Fibroblast of lung (primary cell): ENCODE results near the gene LPIN1. TPM values are rescaled to one million over a fixed set of nuclear protein-coding genes. Genes with fewer than 3 reads are reported as not detected.

Experiments
- DNase-seq, 2 donors: peaks; one replicate each; pipeline versions ENCODE4 v3.0.0 to v3.0.0-alpha.2; 2010; ENCODE audit warnings: low read depth in 2 of 2
- H2AFZ ChIP-seq: 2 replicates; pipeline ENCODE4 v1.5.1; 2012; ENCODE audit warnings: low read length, control low read depth, inconsistent platforms
- H3K27ac ChIP-seq: 2 replicates; pipeline ENCODE4 v1.5.1; 2011; ENCODE audit warnings: low read length, control low read depth; ENCODE audit not compliant: insufficient read depth
- H3K27me3 ChIP-seq: 2 replicates; pipeline ENCODE4 v1.5.1; 2011; ENCODE audit warnings: mild to moderate bottlenecking, low read length; ENCODE audit not compliant: control insufficient read depth, insufficient read depth
- H3K36me3 ChIP-seq: 2 replicates; pipeline ENCODE4 v1.5.1; 2011; ENCODE audit warnings: low read length; ENCODE audit not compliant: control insufficient read depth, insufficient read depth
- H3K4me1 ChIP-seq: 2 replicates; pipeline ENCODE4 v1.5.1; 2011; ENCODE audit warnings: low read length; ENCODE audit not compliant: control insufficient read depth, insufficient read depth; ENCODE audit errors: extremely low read depth
- H3K4me2 ChIP-seq: 2 replicates; pipeline ENCODE4 v1.5.1; 2011; ENCODE audit warnings: low read length, control low read depth; ENCODE audit not compliant: insufficient read depth; ENCODE audit errors: extremely low read depth
- H3K4me3 ChIP-seq, 4 experiments: fragments of 200-600 bp in 1 of 4; sonication (generic) in 1 of 4; replicated peaks in 1 of 4; 2 replicates each; pipeline ENCODE4 v1.5.1; 2011 to 2016; ENCODE audit warnings: low read length in 4 of 4, low read depth in 3 of 4, mild to moderate bottlenecking in 3 of 4, control low read depth in 2 of 4, inconsistent platforms in 1 of 4, mixed read lengths in 1 of 4; ENCODE audit not compliant: insufficient read depth in 1 of 4; ENCODE audit errors: control extremely low read depth in 1 of 4
- H3K79me2 ChIP-seq: 2 replicates; pipeline ENCODE4 v1.5.1; 2012; ENCODE audit warnings: mild to moderate bottlenecking, low read length, inconsistent platforms; ENCODE audit not compliant: control insufficient read depth, insufficient read depth
- H3K9ac ChIP-seq: 2 replicates; pipeline ENCODE4 v1.5.1; 2011; ENCODE audit warnings: mild to moderate bottlenecking, low read length, control low read depth; ENCODE audit not compliant: insufficient read depth
- H3K9me3 ChIP-seq: 2 replicates; pipeline ENCODE4 v1.5.1; 2012; ENCODE audit warnings: low read depth, low read length; ENCODE audit not compliant: control insufficient read depth, insufficient read depth
- H4K20me1 ChIP-seq: 2 replicates; pipeline ENCODE4 v1.5.1; 2011; ENCODE audit warnings: low read length; ENCODE audit not compliant: control insufficient read depth, insufficient read depth; ENCODE audit errors: extremely low read depth
- CTCF ChIP-seq, 2 donors: IDR thresholded peaks in 1 of 2; conservative IDR thresholded peaks in 1 of 2; 1 replicate in 1 of 2; 2 replicates in 1 of 2; pipeline ENCODE4 v1.5.1; 2011 to 2012; ENCODE audit warnings: low read length in 2 of 2, control low read depth in 1 of 2, inconsistent platforms in 1 of 2, low read depth in 1 of 2, mild to moderate bottlenecking in 1 of 2
- EZH2 ChIP-seq: IDR thresholded peaks from 2 replicates; pipeline ENCODE4 v1.5.1; 2012; ENCODE audit warnings: low read length, control low read depth, mild to moderate bottlenecking; ENCODE audit errors: missing control alignments
- polyA plus RNA-seq, 2 donors: library from polyadenylated mRNA; depleted of rRNA in 1 of 2; stranded (reverse) in 1 of 2; unstranded in 1 of 2; fragments of >200 nt; gene quantifications; 2 replicates each; pipeline ENCODE4 v1.2.1, GENCODE V29; 2011 to 2012; ENCODE audit warnings: missing spikeins in 1 of 2
- total RNA-seq: library from RNA; depleted of rRNA; stranded (reverse); fragments of >200 nt; gene quantifications from 2 replicates; pipeline ENCODE4 v1.2.1, GENCODE V29; 2014

Gene LPIN1
- total and polyA plus RNA-seq, 2 donors (not counting 1 experiment from before 2014, with no cell fraction given): 87.8 to 205 TPM

DNA sequence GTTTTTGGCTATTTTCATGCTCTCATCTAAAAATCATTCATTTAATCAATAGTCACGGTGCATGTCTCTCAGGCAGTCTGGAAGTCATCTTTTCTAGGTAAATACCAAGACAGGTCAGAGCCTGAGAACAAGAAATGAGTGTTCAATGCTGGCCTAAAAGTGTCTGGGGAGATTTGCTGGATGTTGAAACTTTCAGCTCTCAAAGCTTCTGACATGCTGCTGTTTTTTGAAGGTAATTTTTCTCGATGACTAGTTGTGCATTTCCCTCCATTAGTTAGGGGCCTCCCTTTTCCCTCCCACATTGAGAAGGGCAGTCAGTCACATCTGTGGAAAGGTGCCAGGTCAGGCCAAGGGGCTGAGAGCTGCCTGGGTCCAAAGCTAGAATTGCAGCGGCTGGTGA is 115.6 kb downstream of the LPIN1 start:
- no peak for TF ChIP-seq EZH2
- no peak for TF ChIP-seq CTCF (conservative IDR thresholded peaks at IDR 0.05 in 1 of 2, IDR thresholded peaks at IDR 0.05 in 1 of 2; ENCODE audit: low read depth in 1 of 2, low read length in 2 of 2)
- peak in 1 of 2 donors; percentile 20 for DNase-seq
- no peaks in the 10 kb centered on the region for H3K79me2 ChIP-seq

GRCh38 chr2:11863103-11863502 is 116.7 kb downstream of the LPIN1 start:
- no peak for DNase-seq
- Histone ChIP-seq H3K4me2 (no peak overlapping the region), H3K9ac (no peak overlapping the region), H3K4me3 (no peak overlapping the region), H3K36me3 (no peaks in the 10 kb centered on the region), H2AFZ (no peak overlapping the region), H3K27me3 (no peaks in the 10 kb centered on the region), H3K79me2 (no peaks in the 10 kb centered on the region), H4K20me1 (no peaks in the 10 kb centered on the region), H3K9me3 (no peaks in the 10 kb centered on the region), H3K4me1 (peaks cover 6% of the 10 kb centered on the region), H3K27ac (no peak overlapping the region)
- TF ChIP-seq CTCF (conservative IDR thresholded peaks at IDR 0.05 in 1 of 2, IDR thresholded peaks at IDR 0.05 in 1 of 2; ENCODE audit: low read depth in 1 of 2, low read length in 2 of 2) (no peak), EZH2 (no peak)

More for the DNA sequence above, 115.6 kb downstream of the LPIN1 start:
- no peak overlapping the region for H2AFZ ChIP-seq
- no peak overlapping the region for H3K27ac ChIP-seq
- no peak overlapping the region for H3K4me3 ChIP-seq
- H3K9ac ChIP-seq: no peak overlapping the region
- H3K27me3 ChIP-seq: no peaks in the 10 kb centered on the region
- no peak overlapping the region for H3K4me2 ChIP-seq
- H3K36me3 ChIP-seq: no peaks in the 10 kb centered on the region
- no peaks in the 10 kb centered on the region for H4K20me1 ChIP-seq
- H3K9me3 ChIP-seq: no peaks in the 10 kb centered on the region
- peaks cover 6% of the 10 kb centered on the region for H3K4me1 ChIP-seq

- no peaks in the 10 kb centered on the region for H3K27me3 ChIP-seq
- no peaks in the 10 kb centered on the region for H3K36me3 ChIP-seq
- H4K20me1 ChIP-seq: no peaks in the 10 kb centered on the region
- no peaks in the 10 kb centered on the region for H3K79me2 ChIP-seq
- H3K27ac ChIP-seq: no peak overlapping the region
- H3K4me1 ChIP-seq: peaks cover 6% of the 10 kb centered on the region
- no peak overlapping the region for H2AFZ ChIP-seq
- no peaks in the 10 kb centered on the region for H3K9me3 ChIP-seq
- H3K4me3 ChIP-seq: peak overlapping the region in 3 of 4 experiments; percentile 15 to 32 (median 19)
- DNase-seq: peak; percentile 94 to 97
- H3K9ac ChIP-seq: no peak overlapping the region
- H3K4me2 ChIP-seq: peak overlapping the region; percentile 66
- TF ChIP-seq CTCF (conservative IDR thresholded peaks at IDR 0.05 in 1 of 2, IDR thresholded peaks at IDR 0.05 in 1 of 2; ENCODE audit: low read depth in 1 of 2, low read length in 2 of 2): peak; percentile 97 to 98
- no peak for TF ChIP-seq EZH2
These were observed 117.3 kb downstream of the LPIN1 start for GRCh38 chr2:11863513-11864328.
